Mesenchymal stem cell (in vitro differentiated cells and primary cell): ENCODE data around the gene MEX3C.

Experiments used
- DNase-seq: peaks from one replicate; pipeline ENCODE4 v3.0.0-alpha.2; 2013
- H2AFZ ChIP-seq: one replicate; pipeline ENCODE4 v1.6.1; 2013; ENCODE audit warnings: low read depth, mild to moderate bottlenecking, control low read depth, inconsistent platforms, low read length, moderate library complexity
- H2AK5ac ChIP-seq: 2 replicates; pipeline ENCODE4 v1.6.1; 2013; ENCODE audit warnings: low read length, moderate library complexity, mild to moderate bottlenecking, inconsistent platforms; ENCODE audit not compliant: severe bottlenecking
- H2BK120ac ChIP-seq: one replicate; pipeline ENCODE4 v1.6.1; 2013; ENCODE audit warnings: low read depth, mild to moderate bottlenecking, inconsistent platforms, low read length, moderate library complexity
- H2BK12ac ChIP-seq, 2 experiments: one replicate each; pipeline ENCODE4 v1.6.1; 2013; ENCODE audit warnings: inconsistent platforms in 2 of 2, low read length in 2 of 2, mild to moderate bottlenecking in 2 of 2, moderate library complexity in 2 of 2, control low read depth in 1 of 2
- H2BK15ac ChIP-seq: one replicate; pipeline ENCODE4 v1.6.1; 2013; ENCODE audit warnings: mild to moderate bottlenecking, low read depth, inconsistent platforms; ENCODE audit not compliant: poor library complexity, severe bottlenecking
- H2BK5ac ChIP-seq: 2 replicates; pipeline ENCODE4 v1.6.1; 2013; ENCODE audit warnings: low read depth, mild to moderate bottlenecking, low read length, control low read depth, inconsistent platforms; ENCODE audit not compliant: poor library complexity, severe bottlenecking
- H3K14ac ChIP-seq, 2 experiments: one replicate each; pipeline ENCODE4 v1.6.1; 2013; ENCODE audit warnings: inconsistent platforms in 2 of 2, low read length in 2 of 2, control low read depth in 1 of 2, mild to moderate bottlenecking in 1 of 2, moderate library complexity in 1 of 2
- H3K18ac ChIP-seq, 2 experiments: one replicate each; pipeline ENCODE4 v1.6.1; 2013; ENCODE audit warnings: inconsistent platforms in 2 of 2, low read length in 2 of 2, control low read depth in 1 of 2, low read depth in 1 of 2, mild to moderate bottlenecking in 1 of 2
- H3K23ac ChIP-seq, 2 experiments: one replicate each; pipeline ENCODE4 v1.6.1; 2013; ENCODE audit warnings: inconsistent platforms in 2 of 2, low read length in 2 of 2, mild to moderate bottlenecking in 2 of 2, moderate library complexity in 2 of 2, control low read depth in 1 of 2
- H3K27ac ChIP-seq: 2 replicates; pipeline ENCODE4 v1.5.1; 2013; ENCODE audit warnings: mild to moderate bottlenecking, moderate library complexity, low read length, control low read depth, inconsistent platforms; ENCODE audit not compliant: poor library complexity, severe bottlenecking
- H3K27me3 ChIP-seq, 2 experiments: 2 replicates each; pipeline versions ENCODE4 v1.6.1 to v1.7.0; 2013; ENCODE audit warnings: low read length in 2 of 2, mild to moderate bottlenecking in 2 of 2, moderate library complexity in 2 of 2, control low read depth in 1 of 2, inconsistent platforms in 1 of 2; ENCODE audit not compliant: control insufficient read depth in 1 of 2, insufficient read depth in 1 of 2
- H3K36me3 ChIP-seq, 2 experiments: 2 replicates each; pipeline versions ENCODE4 v1.6.1 to v1.7.0; 2013; ENCODE audit warnings: low read length in 2 of 2, control low read depth in 1 of 2, inconsistent platforms in 1 of 2, low read depth in 1 of 2, mild to moderate bottlenecking in 1 of 2; ENCODE audit not compliant: insufficient read depth in 2 of 2, control insufficient read depth in 1 of 2
- H3K4ac ChIP-seq, 2 experiments: one replicate each; pipeline ENCODE4 v1.6.1; 2013; ENCODE audit warnings: inconsistent platforms in 2 of 2, low read length in 2 of 2, mild to moderate bottlenecking in 2 of 2, moderate library complexity in 2 of 2, control low read depth in 1 of 2, low read depth in 1 of 2
- H3K4me1 ChIP-seq: 2 replicates; pipeline ENCODE4 v1.6.1; 2013; ENCODE audit warnings: low read depth, low read length, control low read depth; ENCODE audit not compliant: control insufficient read depth, insufficient read depth
- H3K4me2 ChIP-seq: 2 replicates; pipeline ENCODE4 v1.6.1; 2013; ENCODE audit warnings: low read length, mild to moderate bottlenecking, inconsistent platforms; ENCODE audit not compliant: poor library complexity, severe bottlenecking
- H3K4me3 ChIP-seq, 2 experiments: 2 replicates each; pipeline versions ENCODE4 v1.5.1 to v1.7.0; 2013; ENCODE audit warnings: low read length in 2 of 2, mild to moderate bottlenecking in 2 of 2, control low read depth in 1 of 2, low read depth in 1 of 2; ENCODE audit not compliant: insufficient read depth in 1 of 2
- H3K79me1 ChIP-seq: replicated peaks from 2 replicates; pipeline ENCODE4 v1.6.1; 2013; ENCODE audit warnings: mild to moderate bottlenecking, control low read depth, low read length, inconsistent platforms; ENCODE audit not compliant: poor library complexity, severe bottlenecking
- H3K9ac ChIP-seq: 2 replicates; pipeline ENCODE4 v1.7.0; 2013; ENCODE audit warnings: mild to moderate bottlenecking, low read length, moderate library complexity
- H3K9me3 ChIP-seq: 2 replicates; pipeline ENCODE4 v1.7.0; 2013; ENCODE audit warnings: mild to moderate bottlenecking, low read length; ENCODE audit not compliant: control insufficient read depth
- H4K8ac ChIP-seq: one replicate; pipeline ENCODE4 v1.6.1; 2013; ENCODE audit warnings: inconsistent platforms, mild to moderate bottlenecking, low read length, moderate library complexity
- H4K91ac ChIP-seq: one replicate; pipeline ENCODE4 v1.6.1; 2013; ENCODE audit warnings: mild to moderate bottlenecking, low read length, inconsistent platforms
- WGBS: methylation state at CpG from one replicate; pipeline ENCODE4 v1.1.7; 2013; ENCODE audit warnings: mixed read lengths; 5-methylcytosine and 5-hydroxymethylcytosine counted together

Gene MEX3C

DNA sequence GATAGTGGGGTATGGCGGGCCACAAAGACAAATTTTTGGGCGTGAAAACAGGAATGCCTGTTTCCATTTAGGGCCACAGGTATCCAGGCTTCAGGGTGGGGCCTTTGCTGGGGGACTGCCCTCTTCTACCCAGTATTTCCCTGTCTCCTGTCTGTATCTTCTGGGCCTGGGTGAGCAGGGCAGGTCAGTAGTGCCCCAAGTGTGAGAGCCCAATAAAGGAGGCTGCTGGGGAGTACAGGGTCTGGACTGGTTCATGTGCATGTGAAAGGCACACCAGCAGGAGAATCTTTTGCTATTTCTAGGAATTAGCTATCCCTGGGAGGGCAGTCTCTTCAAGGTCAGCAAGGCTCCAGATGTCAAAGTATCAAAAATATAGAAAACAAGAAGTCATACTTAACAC lies 71.5 kb downstream of the MEX3C start:
- DNase-seq, result no peak
- Histone ChIP-seq H3K36me3 (no peaks in the 10 kb centered on the region), H3K4me1 (no peaks in the 10 kb centered on the region), H3K4me2 (no peak overlapping the region), H3K79me1 (no peaks in the 10 kb centered on the region), H3K18ac (no peak overlapping the region), H2BK12ac (no peak overlapping the region), H2BK5ac (no peak overlapping the region), H3K14ac (no peak overlapping the region), H3K4ac (no peak overlapping the region), H3K9ac (no peak overlapping the region), H3K27me3 (no peaks in the 10 kb centered on the region), H2BK15ac (no peak overlapping the region), H4K91ac (no peak overlapping the region), H3K23ac (no peak overlapping the region), H2BK120ac (no peak overlapping the region), H4K8ac (no peak overlapping the region), H3K4me3 (no peak overlapping the region), H3K27ac (no peak overlapping the region), H2AK5ac (no peak overlapping the region), H2AFZ (no peak overlapping the region), H3K9me3 (no peaks in the 10 kb centered on the region)
- 96% methylated on average over 2 of the region's 2 CpGs for WGBS
